Esophagus muscularis mucosa (tissue), 4 donors: Measurements from ENCODE around the gene GAS2L2. TPM values are rescaled to one million over a fixed set of nuclear protein-coding genes. Genes with fewer than 3 reads are reported as not detected.

ENCODE experiments used
- DNase-seq: peaks from one replicate; pipeline ENCODE4 v3.0.0-alpha.2; 2017; ENCODE audit errors: extremely low spot score
- H3K27ac ChIP-seq, 4 donors: fragments of 200-600 bp; sonication (generic); replicated peaks in 1 of 4; 1 replicate in 3 of 4; 2 replicates in 1 of 4; pipeline ENCODE4 v1.5.1; 2016 to 2019; ENCODE audit warnings: mild to moderate bottlenecking in 1 of 4
- H3K27me3 ChIP-seq, 4 donors: fragments of 200-600 bp; sonication (generic); one replicate each; pipeline versions ENCODE4 v1.5.1 to v1.6.0; 2016 to 2019
- H3K36me3 ChIP-seq, 4 donors: fragments of 200-600 bp; sonication (generic); one replicate each; pipeline ENCODE4 v1.5.1; 2016 to 2019
- H3K4me1 ChIP-seq, 4 donors: fragments of 200-600 bp; sonication (generic); one replicate each; pipeline ENCODE4 v1.5.1; 2016 to 2019
- H3K4me3 ChIP-seq, 4 donors: fragments of 200-600 bp; sonication (generic); 1 replicate in 2 of 4; 2 replicates in 2 of 4; pipeline ENCODE4 v1.5.1; 2016 to 2019; ENCODE audit warnings: mild to moderate bottlenecking in 4 of 4, moderate library complexity in 1 of 4
- H3K9me3 ChIP-seq, 4 donors: fragments of 200-600 bp; sonication (generic); 1 replicate in 3 of 4; 2 replicates in 1 of 4; pipeline ENCODE4 v1.5.1; 2016 to 2019
- EP300 ChIP-seq: sonication (generic); formaldehyde crosslinking; IDR thresholded peaks from one replicate; pipeline ENCODE4 v1.6.1; 2017; ENCODE audit warnings: antibody characterized with exemption
- POLR2A ChIP-seq: fragments of 450-650 bp; IDR thresholded peaks from one replicate; pipeline ENCODE4 v1.6.1; 2017; ENCODE audit warnings: antibody characterized with exemption, moderate library complexity, mild to moderate bottlenecking, low read depth
- POLR2AphosphoS5 ChIP-seq, 2 donors: sonication (generic); formaldehyde crosslinking; IDR thresholded peaks; one replicate each; pipeline ENCODE4 v1.6.1; 2017; ENCODE audit warnings: antibody characterized with exemption in 2 of 2
- WGBS: methylation state at CpG from one replicate; pipeline ENCODE4 v1.1.5; 2018; 5-methylcytosine and 5-hydroxymethylcytosine counted together
- intact Hi-C: fragments of 100-400 bp; cut with DNase I; formaldehyde crosslinking; loops from one replicate; pipeline ENCODE4 v1.15.1; 2023
- total RNA-seq, 4 donors: library from RNA; depleted of rRNA; stranded (reverse); fragments of >200 nt; gene quantifications; one replicate each; pipeline versions ENCODE4 v1.1.0 to v1.2.1, GENCODE V29; 2016
- TF ChIP-seq, protein P1 (sequence below), 3 experiments: fragments of 200-600 bp in 2 of 3; fragments of 450-650 bp in 1 of 3; sonication (generic) in 2 of 3; IDR thresholded peaks; one replicate each; pipeline ENCODE4 v1.5.1; 2017 to 2019; ENCODE audit warnings: antibody characterized with exemption in 3 of 3, mild to moderate bottlenecking in 2 of 3, moderate library complexity in 1 of 3

Gene GAS2L2
- total RNA-seq, 4 donors from 2014 or later, result 0.42 to 0.80 (median 0.48) TPM

DNA sequence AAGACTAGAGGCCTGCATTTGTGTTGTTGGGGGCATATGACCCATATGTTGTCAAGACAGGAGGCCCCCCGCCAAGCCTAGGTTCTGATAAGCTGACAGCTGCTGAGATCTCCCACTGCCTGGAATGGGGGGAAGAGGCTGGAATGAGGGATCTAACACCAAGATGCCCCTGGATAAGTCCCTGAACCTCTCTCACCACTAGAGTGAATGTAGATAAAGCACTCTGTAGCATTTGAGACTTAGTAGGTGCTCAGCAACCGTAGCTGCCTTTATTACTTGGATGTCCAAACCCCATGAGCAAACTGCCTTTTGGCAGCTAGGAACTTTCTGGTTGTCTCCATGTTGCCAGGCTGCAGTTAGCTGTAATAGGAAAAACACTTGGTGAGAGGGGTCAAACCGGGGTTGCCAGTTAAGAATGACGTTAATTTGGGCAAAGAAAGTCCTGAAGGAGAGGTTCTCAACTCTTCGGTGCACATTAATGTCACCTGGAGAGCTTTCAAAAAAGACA, 26.0 kb downstream of the GAS2L2 start:
- intact Hi-C loops, result no loop called here
- peak overlapping the region; percentile 66 to 75 (median 66) for H3K27ac ChIP-seq
- H3K27me3 ChIP-seq, result no peaks in the 10 kb centered on the region
- TF ChIP-seq POLR2A, result no peak
- TF ChIP-seq, protein P1, sequence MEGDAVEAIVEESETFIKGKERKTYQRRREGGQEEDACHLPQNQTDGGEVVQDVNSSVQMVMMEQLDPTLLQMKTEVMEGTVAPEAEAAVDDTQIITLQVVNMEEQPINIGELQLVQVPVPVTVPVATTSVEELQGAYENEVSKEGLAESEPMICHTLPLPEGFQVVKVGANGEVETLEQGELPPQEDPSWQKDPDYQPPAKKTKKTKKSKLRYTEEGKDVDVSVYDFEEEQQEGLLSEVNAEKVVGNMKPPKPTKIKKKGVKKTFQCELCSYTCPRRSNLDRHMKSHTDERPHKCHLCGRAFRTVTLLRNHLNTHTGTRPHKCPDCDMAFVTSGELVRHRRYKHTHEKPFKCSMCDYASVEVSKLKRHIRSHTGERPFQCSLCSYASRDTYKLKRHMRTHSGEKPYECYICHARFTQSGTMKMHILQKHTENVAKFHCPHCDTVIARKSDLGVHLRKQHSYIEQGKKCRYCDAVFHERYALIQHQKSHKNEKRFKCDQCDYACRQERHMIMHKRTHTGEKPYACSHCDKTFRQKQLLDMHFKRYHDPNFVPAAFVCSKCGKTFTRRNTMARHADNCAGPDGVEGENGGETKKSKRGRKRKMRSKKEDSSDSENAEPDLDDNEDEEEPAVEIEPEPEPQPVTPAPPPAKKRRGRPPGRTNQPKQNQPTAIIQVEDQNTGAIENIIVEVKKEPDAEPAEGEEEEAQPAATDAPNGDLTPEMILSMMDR (IDR thresholded peaks at IDR 0.05), result no peak
- no peak for TF ChIP-seq EP300
- peak in 1 of 2 donors; percentile 4 for TF ChIP-seq POLR2AphosphoS5 (IDR thresholded peaks at IDR 0.05)
- WGBS, result 63% methylated on average over 5 of the region's 5 CpGs
- H3K9me3 ChIP-seq, result no peaks in the 10 kb centered on the region
- H3K36me3 ChIP-seq, result peaks cover 19 to 64% (median 36%) of the 10 kb centered on the region in 4 donors
- DNase-seq, result no peak
- H3K4me1 ChIP-seq, result peaks cover 28 to 70% (median 66%) of the 10 kb centered on the region in 4 donors
- no peak overlapping the region for H3K4me3 ChIP-seq

DNA sequence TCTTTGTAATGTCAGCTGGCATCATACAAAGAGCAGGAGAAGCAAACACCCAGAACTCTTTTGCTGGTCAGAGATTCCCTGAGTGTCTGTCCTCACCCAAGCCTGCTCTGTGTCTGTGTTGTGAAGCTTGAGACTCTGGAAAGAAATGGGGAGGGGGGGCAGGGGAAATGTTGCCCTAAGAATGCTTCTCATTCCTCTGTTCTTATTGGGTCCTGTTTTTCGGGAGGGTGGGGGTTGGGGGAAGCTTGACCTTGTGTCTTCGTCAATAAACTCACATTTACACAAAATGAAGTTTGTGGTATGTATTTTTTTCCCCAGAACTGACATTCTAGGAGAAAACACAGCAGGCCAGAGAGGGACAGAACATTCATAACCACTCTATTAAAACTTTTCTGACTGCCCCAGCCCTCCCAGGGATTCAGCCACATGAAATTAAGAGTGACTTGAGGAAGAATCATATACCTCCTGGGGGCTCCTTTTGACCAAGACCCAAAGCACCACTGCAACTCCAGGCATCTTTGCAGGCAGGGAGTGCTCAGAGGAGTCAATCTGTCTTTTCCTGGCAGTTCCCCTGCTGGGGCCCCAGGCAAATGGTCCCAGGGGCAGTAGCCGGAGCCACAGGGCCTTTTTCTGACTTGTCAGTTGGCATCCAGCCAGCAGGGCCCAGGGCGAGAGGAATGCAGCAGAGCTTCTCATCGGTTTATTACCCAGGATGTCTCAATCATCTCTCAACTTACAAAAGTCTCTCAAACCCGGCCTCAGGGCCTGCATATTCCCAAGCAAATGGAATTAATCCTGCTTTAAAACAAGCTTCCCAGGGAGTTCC, 26.7 kb downstream of the GAS2L2 start:
- 42% methylated on average over 6 of the region's 6 CpGs for whole genome bisulfite sequencing
- Histone ChIP-seq H3K36me3 (peaks cover 19 to 71% (median 36%) of the 10 kb centered on the region in 4 donors), H3K27ac (peak overlapping the region; percentile 66 to 75 (median 66)), H3K4me1 (peaks cover 27 to 72% (median 59%) of the 10 kb centered on the region in 4 donors), H3K4me3 (no peak overlapping the region), H3K9me3 (no peaks in the 10 kb centered on the region), H3K27me3 (no peaks in the 10 kb centered on the region)
- intact Hi-C loops, result no loop called here
- peak; percentile 90 for DNase-seq
- TF ChIP-seq POLR2AphosphoS5 (IDR thresholded peaks at IDR 0.05) (no peak), POLR2A (no peak), EP300 (no peak)

DNA sequence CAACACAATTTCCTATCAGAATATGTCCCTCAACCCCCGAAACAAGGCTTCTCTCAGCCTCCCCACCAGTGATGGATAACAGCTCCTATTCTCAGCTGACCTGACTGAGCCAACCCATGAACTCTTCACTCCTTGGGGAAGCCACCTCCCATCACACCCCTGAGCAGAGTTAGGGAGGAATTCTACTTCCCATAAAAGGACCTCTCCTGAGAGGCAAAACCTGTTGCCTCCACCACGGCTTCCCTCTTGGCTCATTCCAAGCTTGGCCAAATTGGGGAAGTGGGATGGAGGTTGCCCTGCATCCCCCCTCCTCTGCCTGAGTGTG, 27.3 kb downstream of the GAS2L2 start:
- Histone ChIP-seq H3K4me1 (peaks cover 21 to 69% (median 53%) of the 10 kb centered on the region in 4 donors), H3K4me3 (no peak overlapping the region), H3K36me3 (peaks cover 19 to 76% (median 39%) of the 10 kb centered on the region in 4 donors), H3K27ac (peak overlapping the region; percentile 66 to 75 (median 66)), H3K9me3 (no peaks in the 10 kb centered on the region), H3K27me3 (no peaks in the 10 kb centered on the region)
- intact Hi-C loops, result no loop called here
- WGBS, result 69% methylated on average over 2 of the region's 2 CpGs
- TF ChIP-seq, protein P1 (IDR thresholded peaks at IDR 0.05), result no peak
- peak in 1 of 2 donors; percentile 9 for TF ChIP-seq POLR2AphosphoS5 (IDR thresholded peaks at IDR 0.05)
- no peak for TF ChIP-seq POLR2A
- no peak for TF ChIP-seq EP300
- DNase-seq, result no peak

DNA sequence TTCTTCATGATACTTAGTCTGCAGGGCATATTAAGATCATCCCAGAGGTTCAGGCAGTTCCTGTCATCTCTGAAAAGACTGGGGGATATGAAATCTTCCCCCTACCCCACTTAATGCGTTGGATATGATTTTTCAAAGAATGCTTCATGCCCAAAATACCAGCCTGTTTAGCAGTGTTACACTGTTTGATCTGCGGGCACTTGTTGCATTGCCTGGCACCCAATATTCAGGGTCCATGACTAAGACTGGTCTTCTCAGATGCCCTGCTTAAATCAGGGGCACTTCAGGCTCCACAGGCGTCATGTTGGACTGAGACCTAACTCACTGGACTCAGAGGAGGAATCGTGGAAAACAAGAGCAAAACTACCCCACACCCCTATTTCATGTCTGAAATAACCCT, 28.0 kb downstream of the GAS2L2 start:
- 93% methylated on average over 4 of the region's 4 CpGs for WGBS
- peaks cover 21 to 63% (median 46%) of the 10 kb centered on the region in 4 donors for H3K4me1 ChIP-seq
- H3K27ac ChIP-seq, result peak overlapping the region in 3 of 4 donors; percentile 66
- TF ChIP-seq, protein P1 (IDR thresholded peaks at IDR 0.05), result no peak
- TF ChIP-seq EP300 (no peak), POLR2AphosphoS5 (IDR thresholded peaks at IDR 0.05) (no peak), POLR2A (no peak)
- no peak overlapping the region for H3K4me3 ChIP-seq
- intact Hi-C loops, result no loop called here
- H3K27me3 ChIP-seq, result no peaks in the 10 kb centered on the region
- no peak for DNase-seq
- H3K36me3 ChIP-seq, result peaks cover 19 to 77% (median 40%) of the 10 kb centered on the region in 4 donors
- H3K9me3 ChIP-seq, result no peaks in the 10 kb centered on the region

DNA sequence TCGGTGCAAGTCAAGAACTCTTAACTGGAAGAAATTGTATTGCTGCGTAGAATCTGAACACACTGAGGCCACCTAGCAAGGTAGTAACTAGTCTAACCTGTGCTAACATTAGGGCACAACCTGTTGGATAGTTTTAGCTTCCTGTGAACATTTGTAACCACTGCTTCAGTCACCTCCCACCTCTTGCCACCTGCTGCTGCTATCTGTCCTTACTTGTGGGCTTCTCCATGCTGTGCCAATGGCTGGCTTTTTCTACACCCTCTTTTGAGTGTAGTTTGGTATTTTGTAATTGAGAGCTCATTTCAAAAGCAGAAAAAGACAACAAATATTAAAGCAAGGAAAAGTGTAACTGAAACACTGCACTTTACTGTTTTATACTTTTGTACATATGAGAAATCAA, 29.3 kb downstream of the GAS2L2 start:
- intact Hi-C loops, result no loop called here
- Histone ChIP-seq H3K4me3 (no peak overlapping the region), H3K36me3 (peaks cover 19 to 91% (median 46%) of the 10 kb centered on the region in 4 donors), H3K27me3 (no peaks in the 10 kb centered on the region), H3K27ac (no peak overlapping the region), H3K9me3 (no peaks in the 10 kb centered on the region), H3K4me1 (peaks cover 21 to 60% (median 37%) of the 10 kb centered on the region in 4 donors)
- no peak for TF ChIP-seq POLR2A
- TF ChIP-seq, protein P1 (IDR thresholded peaks at IDR 0.05), result no peak
- no peak for TF ChIP-seq EP300
- TF ChIP-seq POLR2AphosphoS5 (IDR thresholded peaks at IDR 0.05), result no peak
- no peak for DNase-seq
- 93% methylated on average over 2 of the region's 2 CpGs for WGBS
